Mucosa of descending colon (tissue), 3 donors: ENCODE measurements around the gene MAMLD1. TPM values are rescaled to one million over a fixed set of nuclear protein-coding genes. Genes with fewer than 3 reads are reported as not detected.

Source experiments
- ATAC-seq: fragments of 200-7000 bp; cut with Tn5 transposase; one replicate; pipeline ENCODE4 v1.9.1; 2020; ENCODE audit warnings: mild to moderate bottlenecking, moderate library complexity
- DNase-seq, 3 donors: peaks; one replicate each; pipeline ENCODE4 v3.0.0-alpha.2; 2020
- H3K36me3 ChIP-seq: fragments of 200-600 bp; one replicate; pipeline ENCODE4 v1.8.0; 2021; ENCODE audit warnings: low read depth, mild to moderate bottlenecking
- H3K4me1 ChIP-seq: fragments of 200-600 bp; one replicate; pipeline ENCODE4 v1.8.0; 2021; ENCODE audit warnings: low read depth, mild to moderate bottlenecking
- H3K4me3 ChIP-seq: fragments of 200-600 bp; one replicate; pipeline ENCODE4 v1.8.0; 2021; ENCODE audit warnings: mild to moderate bottlenecking
- H3K9me3 ChIP-seq: fragments of 200-600 bp; one replicate; pipeline ENCODE4 v1.8.0; 2021; ENCODE audit warnings: mild to moderate bottlenecking
- CTCF ChIP-seq: fragments of 200-600 bp; IDR thresholded peaks from one replicate; pipeline ENCODE4 v1.8.0; 2022; ENCODE audit warnings: antibody characterized with exemption, mild to moderate bottlenecking
- intact Hi-C, 2 donors: fragments of 100-400 bp; cut with DNase I in 1 of 2; cut with micrococcal nuclease in 1 of 2; formaldehyde crosslinking; loops; one replicate each; pipeline versions ENCODE4 v1.11.0 to v1.11.1; 2022; cut with DNase I, micrococcal nuclease
- total RNA-seq, 3 donors: library from RNA; stranded (reverse); fragmentation: NEBNext Ultra II Directional in 2 of 3; extraction: Animal tissue kit (Norgen Biotek cat#: 25700) in 2 of 3; gene quantifications; one replicate each; pipeline versions ENCODE4 v1.2.1 to v1.2.4, GENCODE V29; 2021 to 2023
- donor health status: DM: no; HTN: no; CAD: no; lungs with moderate emphysema.
- donor health status: DM: no; HTN: no; CAD: no.
- donor health status: DM: no; HTN: yes; CAD: no.

Gene MAMLD1
- total RNA-seq, 3 donors from 2014 or later = 0.69 to 4.5 (median 1.0) TPM

DNA sequence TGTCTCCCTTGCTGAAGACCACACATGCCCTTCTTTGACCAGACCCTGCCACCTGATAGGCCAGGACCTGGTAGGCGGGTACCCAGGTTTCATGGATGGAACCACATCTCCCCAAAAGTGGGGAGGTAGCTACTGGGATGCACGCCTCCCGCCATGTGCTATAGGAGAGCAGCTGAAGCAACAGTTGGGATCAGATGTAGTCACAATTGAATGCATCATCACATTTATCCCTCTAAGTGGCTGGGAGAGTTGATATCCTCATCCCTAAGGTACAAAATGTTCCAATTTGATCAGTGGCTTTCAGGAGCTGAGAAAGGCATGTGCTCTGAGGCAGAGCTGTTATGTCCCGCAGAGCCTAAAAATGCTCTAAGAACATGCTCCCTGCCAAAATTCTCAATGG lies 151.3 kb downstream of the MAMLD1 start:
- Histone ChIP-seq H3K4me1 (no peaks in the 10 kb centered on the region), H3K4me3 (no peak overlapping the region), H3K9me3 (no peaks in the 10 kb centered on the region), H3K36me3 (no peaks in the 10 kb centered on the region)
- ATAC-seq = no peak
- TF ChIP-seq CTCF = no peak
- no peak for DNase-seq
- intact Hi-C loops = no loop called here

- DNase-seq (no peak), ATAC-seq (no peak)
- no peaks in the 10 kb centered on the region for H3K36me3 ChIP-seq
- intact Hi-C loops = no loop called here
- no peak overlapping the region for H3K4me3 ChIP-seq
- TF ChIP-seq CTCF = no peak
- H3K9me3 ChIP-seq = no peaks in the 10 kb centered on the region
- H3K4me1 ChIP-seq = no peaks in the 10 kb centered on the region
These were observed 152.7 kb downstream of the MAMLD1 start for GRCh38 chrX:150515801-150516200.

DNA sequence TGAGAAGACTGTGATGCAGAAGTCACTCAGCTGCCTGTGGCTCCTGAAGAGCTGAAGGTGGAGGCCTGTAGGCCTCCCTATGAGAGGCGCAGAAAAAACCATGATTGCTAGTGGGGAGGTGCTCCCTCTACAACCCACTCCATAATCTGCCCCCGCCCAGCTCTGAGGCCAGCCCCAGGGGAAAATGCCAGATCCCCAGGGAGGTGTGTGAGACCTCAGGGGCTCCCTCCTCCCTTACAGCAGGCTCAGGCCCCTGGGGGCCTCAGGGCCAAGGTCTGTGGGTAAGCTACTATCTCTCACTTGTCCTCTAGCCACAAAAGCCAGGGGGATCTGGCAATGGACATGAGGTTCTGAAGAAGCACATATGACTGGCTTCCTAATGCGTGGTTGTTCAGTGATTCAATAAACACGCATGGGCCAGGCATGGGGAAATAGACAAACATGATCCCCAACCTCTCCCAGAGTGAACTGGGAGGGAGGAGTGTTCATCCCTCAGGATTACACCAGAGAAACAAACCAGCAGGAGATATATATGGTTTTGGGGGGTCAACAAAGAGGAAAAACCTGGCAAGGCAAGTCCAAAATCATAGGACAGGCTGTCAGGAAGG lies 154.3 kb downstream of the MAMLD1 start:
- intact Hi-C loops = no loop called here
- H3K4me3 ChIP-seq = no peak overlapping the region
- DNase-seq (no peak), ATAC-seq (no peak)
- no peaks in the 10 kb centered on the region for H3K36me3 ChIP-seq
- H3K4me1 ChIP-seq = no peaks in the 10 kb centered on the region
- H3K9me3 ChIP-seq = no peaks in the 10 kb centered on the region
- no peak for TF ChIP-seq CTCF

DNA sequence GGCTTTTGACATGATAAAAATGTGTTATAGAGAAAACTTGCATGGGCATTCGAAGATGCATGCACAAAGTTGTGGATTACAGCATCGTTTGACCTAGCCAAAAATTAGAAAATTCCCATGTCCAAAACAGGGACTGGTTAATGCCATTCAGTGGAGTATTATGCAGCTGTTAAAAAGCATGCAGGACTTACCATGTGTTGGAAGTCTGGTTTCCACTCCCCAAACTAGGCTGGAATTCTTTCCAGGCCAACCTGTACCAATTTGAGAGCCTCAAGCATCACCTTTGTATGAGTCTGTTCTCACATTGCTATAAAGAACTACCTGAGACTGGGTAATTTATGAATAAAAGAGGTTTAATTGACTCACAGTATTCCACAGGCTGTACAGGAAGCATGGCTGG lies 159.4 kb downstream of the MAMLD1 start:
- Histone ChIP-seq H3K4me1 (no peaks in the 10 kb centered on the region), H3K36me3 (no peaks in the 10 kb centered on the region), H3K4me3 (no peak overlapping the region), H3K9me3 (no peaks in the 10 kb centered on the region)
- intact Hi-C loops = no loop called here
- no peak for DNase-seq
- no peak for TF ChIP-seq CTCF
- no peak for ATAC-seq

- no peaks in the 10 kb centered on the region for H3K36me3 ChIP-seq
- intact Hi-C loops = no loop called here
- no peak overlapping the region for H3K4me3 ChIP-seq
- ATAC-seq (no peak), DNase-seq (no peak)
- H3K9me3 ChIP-seq = no peaks in the 10 kb centered on the region
- TF ChIP-seq CTCF = no peak
- no peaks in the 10 kb centered on the region for H3K4me1 ChIP-seq
These were observed 162.2 kb downstream of the MAMLD1 start for GRCh38 chrX:150525061-150525919.
